ENCODE results near the gene HBD. TPM values are rescaled to one million over a fixed set of nuclear protein-coding genes. Genes with fewer than 3 reads are reported as not detected.
"Not testable (repeated sequence)": the region's sequence is repeated elsewhere in the genome, so short reads cannot be mapped to it uniquely, and the experiment has no call there.

The HBD gene
- total RNA-seq, 2 experiments from 2014 or later, result not detected

DNA sequence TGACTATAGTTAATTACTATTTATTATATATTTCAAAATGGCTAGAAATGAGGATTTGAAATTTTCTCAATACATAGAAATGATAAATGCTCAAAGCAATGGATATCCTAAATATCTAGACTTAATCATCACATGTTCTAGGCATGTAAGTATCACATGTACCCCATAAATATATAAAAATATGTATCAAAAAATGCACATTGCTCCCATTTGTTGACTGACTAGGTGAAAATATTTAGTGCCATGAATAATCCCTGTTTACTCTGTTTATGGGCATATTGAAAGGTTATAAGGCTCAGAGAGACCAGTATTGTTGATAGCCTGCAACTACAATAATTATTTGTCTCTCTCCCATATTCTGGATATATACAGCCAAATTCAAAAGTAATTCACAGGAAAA is 32.3 kb upstream of the HBD start:
- TF ChIP-seq, protein P1, sequence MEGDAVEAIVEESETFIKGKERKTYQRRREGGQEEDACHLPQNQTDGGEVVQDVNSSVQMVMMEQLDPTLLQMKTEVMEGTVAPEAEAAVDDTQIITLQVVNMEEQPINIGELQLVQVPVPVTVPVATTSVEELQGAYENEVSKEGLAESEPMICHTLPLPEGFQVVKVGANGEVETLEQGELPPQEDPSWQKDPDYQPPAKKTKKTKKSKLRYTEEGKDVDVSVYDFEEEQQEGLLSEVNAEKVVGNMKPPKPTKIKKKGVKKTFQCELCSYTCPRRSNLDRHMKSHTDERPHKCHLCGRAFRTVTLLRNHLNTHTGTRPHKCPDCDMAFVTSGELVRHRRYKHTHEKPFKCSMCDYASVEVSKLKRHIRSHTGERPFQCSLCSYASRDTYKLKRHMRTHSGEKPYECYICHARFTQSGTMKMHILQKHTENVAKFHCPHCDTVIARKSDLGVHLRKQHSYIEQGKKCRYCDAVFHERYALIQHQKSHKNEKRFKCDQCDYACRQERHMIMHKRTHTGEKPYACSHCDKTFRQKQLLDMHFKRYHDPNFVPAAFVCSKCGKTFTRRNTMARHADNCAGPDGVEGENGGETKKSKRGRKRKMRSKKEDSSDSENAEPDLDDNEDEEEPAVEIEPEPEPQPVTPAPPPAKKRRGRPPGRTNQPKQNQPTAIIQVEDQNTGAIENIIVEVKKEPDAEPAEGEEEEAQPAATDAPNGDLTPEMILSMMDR (IDR thresholded peaks at IDR 0.05), result no peak
- intact Hi-C loops (cut with micrococcal nuclease), result no loop called here
- Mint-ChIP-seq H3K9me3 (peaks cover 2% of the 10 kb centered on the region), H3K4me1 (ENCODE audit: low read depth) (no peaks in the 10 kb centered on the region), H3K27ac (no peak overlapping the region), H3K4me3 (no peak overlapping the region), H3K27me3 (peaks cover 3% of the 10 kb centered on the region), H3K36me3 (ENCODE audit: low read depth) (no peaks in the 10 kb centered on the region)
- POLR2A ChIA-PET, result no interaction called here
- ATAC-seq (no peak), DNase-seq (no peak)
- CTCF ChIA-PET, result no interaction called here

DNA sequence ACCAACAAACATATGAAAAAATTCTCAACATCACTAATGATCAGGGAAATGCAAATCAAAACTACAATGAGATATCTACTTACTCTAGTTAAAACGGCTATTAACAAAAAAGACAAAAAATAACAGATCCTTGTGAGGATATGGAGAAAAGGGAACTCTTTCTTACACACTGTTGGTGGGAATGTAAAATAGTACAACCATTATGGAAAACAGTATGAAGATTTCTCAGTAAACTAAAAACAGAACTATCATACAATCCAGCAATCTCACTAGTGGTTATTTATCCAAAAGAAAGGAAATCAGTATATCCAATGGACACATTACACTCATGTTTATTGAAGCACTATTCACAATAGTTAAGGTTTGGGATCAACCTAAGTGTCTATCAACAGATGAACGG is 31.5 kb upstream of the HBD start:
- peaks cover 2% of the 10 kb centered on the region for H3K9me3 Mint-ChIP-seq
- POLR2A ChIA-PET, result no interaction called here
- CTCF ChIA-PET, result no interaction called here
- ATAC-seq (no peak), DNase-seq (no peak)
- H3K27ac Mint-ChIP-seq, result no peak overlapping the region
- H3K36me3 Mint-ChIP-seq (ENCODE audit: low read depth), result no peaks in the 10 kb centered on the region
- no peaks in the 10 kb centered on the region for H3K4me1 Mint-ChIP-seq (ENCODE audit: low read depth)
- H3K4me3 Mint-ChIP-seq, result no peak overlapping the region
- H3K27me3 Mint-ChIP-seq, result peaks cover 3% of the 10 kb centered on the region
- TF ChIP-seq, protein P1 (IDR thresholded peaks at IDR 0.05), result no peak
- intact Hi-C loops (cut with micrococcal nuclease), result no loop called here

DNA sequence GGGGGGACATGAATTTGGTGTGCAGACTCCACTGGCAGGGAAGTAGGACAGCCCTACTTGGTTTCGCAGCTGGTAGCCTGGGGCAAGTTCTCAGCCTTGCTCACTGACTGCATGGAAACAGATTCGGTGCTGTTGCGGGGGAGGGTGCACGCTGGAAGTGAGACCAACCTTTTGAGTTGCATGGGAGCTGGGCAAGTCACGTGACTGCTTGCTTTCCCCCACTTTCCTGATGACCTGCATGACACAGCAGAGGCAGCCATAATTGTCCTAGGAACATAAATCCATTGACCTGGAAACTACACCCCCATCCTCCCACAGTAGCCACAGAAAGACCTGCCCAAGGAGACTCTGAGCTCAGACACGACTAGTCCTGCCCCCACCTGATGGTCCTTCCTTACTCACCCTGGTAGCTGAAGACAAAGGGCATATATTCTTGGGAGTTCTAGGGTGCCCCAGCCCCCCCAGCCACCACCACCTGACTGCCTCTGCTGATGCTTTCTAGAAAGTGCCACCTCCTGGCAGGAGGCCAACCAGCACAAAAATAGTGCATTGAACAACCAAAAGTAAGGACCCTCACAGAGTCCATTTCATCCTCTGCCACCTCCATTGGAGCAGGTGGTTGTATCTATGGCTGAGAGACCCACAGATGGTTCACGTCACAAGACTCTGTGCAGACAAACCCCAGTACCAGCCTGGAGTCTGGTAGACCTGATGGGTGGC is 24.4 kb upstream of the HBD start:
- intact Hi-C loops (cut with micrococcal nuclease), result no loop called here
- H3K36me3 Mint-ChIP-seq (ENCODE audit: low read depth), result no peaks in the 10 kb centered on the region
- no peak overlapping the region for H3K27ac Mint-ChIP-seq
- ChIA-PET CTCF (interaction anchor here (0.6 kb wide), 1 partner anchor 639 kb away, joined by 3 read pairs; no protein-coding TSS in a partner anchor), POLR2A (interaction anchor here (0.7 kb wide), 1 partner anchor 426 kb away, joined by 3 read pairs; no protein-coding TSS in a partner anchor)
- no peak overlapping the region for H3K4me3 Mint-ChIP-seq
- no peak for DNase-seq
- no peaks in the 10 kb centered on the region for H3K4me1 Mint-ChIP-seq (ENCODE audit: low read depth)
- peaks cover 5% of the 10 kb centered on the region for H3K27me3 Mint-ChIP-seq
- H3K9me3 Mint-ChIP-seq, result peaks cover 4% of the 10 kb centered on the region
- no peak for ATAC-seq
- TF ChIP-seq, protein P1 (IDR thresholded peaks at IDR 0.05), result no peak

DNA sequence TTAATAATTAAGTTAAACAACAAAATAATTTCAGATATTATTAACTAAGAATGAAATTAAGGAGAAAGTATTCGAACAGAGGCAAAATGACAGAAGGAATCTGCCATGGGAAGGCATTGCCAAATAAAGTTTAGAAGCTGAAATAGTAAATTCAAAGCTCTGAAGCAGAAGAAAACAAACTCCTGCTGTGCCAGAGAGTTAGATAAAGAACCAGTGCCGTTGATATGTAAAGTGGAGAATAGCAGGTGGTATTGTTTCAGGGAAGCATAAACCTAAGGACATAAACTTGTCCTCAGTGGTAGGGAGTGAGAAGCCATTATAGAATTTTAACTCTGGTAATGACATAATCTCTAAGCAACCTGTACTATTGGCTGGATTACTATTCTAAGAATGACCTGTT is 23.0 kb upstream of the HBD start:
- Mint-ChIP-seq H3K27me3 (peaks cover 2% of the 10 kb centered on the region), H3K9me3 (peaks cover 3% of the 10 kb centered on the region), H3K4me3 (no peak overlapping the region), H3K4me1 (ENCODE audit: low read depth) (no peaks in the 10 kb centered on the region), H3K36me3 (ENCODE audit: low read depth) (no peaks in the 10 kb centered on the region), H3K27ac (no peak overlapping the region)
- ATAC-seq (no peak), DNase-seq (no peak)
- TF ChIP-seq, protein P1 (IDR thresholded peaks at IDR 0.05), result no peak
- intact Hi-C loops (cut with micrococcal nuclease), result no loop called here
- CTCF ChIA-PET, result no interaction called here
- POLR2A ChIA-PET, result no interaction called here

DNA sequence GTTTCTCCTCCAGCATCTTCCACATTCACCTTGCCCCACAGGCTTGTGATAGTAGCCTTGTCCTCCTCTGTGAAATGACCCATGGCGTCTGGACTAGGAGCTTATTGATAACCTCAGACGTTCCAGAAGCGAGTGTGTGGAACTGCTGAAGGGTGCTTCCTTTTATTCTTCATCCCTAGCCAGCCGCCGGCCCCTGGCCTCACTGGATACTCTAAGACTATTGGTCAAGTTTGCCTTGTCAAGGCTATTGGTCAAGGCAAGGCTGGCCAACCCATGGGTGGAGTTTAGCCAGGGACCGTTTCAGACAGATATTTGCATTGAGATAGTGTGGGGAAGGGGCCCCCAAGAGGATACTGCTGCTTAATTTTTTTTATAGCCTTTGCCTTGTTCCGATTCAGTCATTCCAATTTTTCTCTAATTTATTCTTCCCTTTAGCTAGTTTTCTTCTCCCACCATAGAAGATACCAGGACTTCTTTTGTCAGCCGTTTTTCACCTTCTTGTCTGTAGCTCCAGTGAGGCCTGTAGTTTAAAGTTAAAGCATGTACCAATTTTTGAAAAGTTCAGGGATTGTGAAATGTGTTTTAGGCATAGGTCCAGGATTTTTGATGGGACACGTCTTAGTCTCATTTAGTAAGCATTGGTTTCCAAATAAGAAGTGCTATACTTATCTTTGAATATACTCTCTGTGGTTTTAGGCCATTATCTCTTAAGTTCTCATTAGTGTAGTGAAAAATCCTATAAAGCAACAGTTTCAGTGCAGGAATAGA is 20.5 kb upstream of the HBD start, which contains the start of gene HBG2:
HBG2 (minus strand) TSS at position 136 of the 768 bp plus-strand sequence; CDS start at position 83, 53 bp downstream.
- intact Hi-C loops (cut with micrococcal nuclease); POLR2A ChIA-PET; ATAC-seq; CTCF ChIA-PET; H3K4me3 Mint-ChIP-seq; H3K9me3 Mint-ChIP-seq; H3K27ac Mint-ChIP-seq; H3K36me3 Mint-ChIP-seq (ENCODE audit: low read depth); DNase-seq; H3K27me3 Mint-ChIP-seq; H3K4me1 Mint-ChIP-seq (ENCODE audit: low read depth): not testable (repeated sequence)

DNA sequence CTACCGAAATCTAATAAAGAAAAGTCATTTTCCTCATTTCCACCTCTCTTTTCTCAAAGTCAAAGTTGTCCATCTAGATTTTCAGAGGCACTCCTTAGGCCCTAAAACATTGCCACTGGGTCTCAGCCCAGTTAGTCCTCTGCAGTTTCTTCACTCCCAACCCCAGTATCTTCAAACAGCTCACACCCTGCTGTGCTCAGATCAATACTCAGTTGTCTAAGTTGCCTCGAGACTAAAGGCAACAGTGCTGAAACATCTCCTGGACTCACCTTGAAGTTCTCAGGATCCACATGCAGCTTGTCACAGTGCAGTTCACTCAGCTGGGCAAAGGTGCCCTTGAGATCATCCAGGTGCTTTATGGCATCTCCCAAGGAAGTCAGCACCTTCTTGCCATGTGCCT is 19.7 kb upstream of the HBD start:
- H3K9me3 Mint-ChIP-seq; DNase-seq; H3K27me3 Mint-ChIP-seq; ATAC-seq; H3K36me3 Mint-ChIP-seq (ENCODE audit: low read depth); H3K4me3 Mint-ChIP-seq; POLR2A ChIA-PET; H3K4me1 Mint-ChIP-seq (ENCODE audit: low read depth); CTCF ChIA-PET; intact Hi-C loops (cut with micrococcal nuclease); H3K27ac Mint-ChIP-seq: not testable (repeated sequence)

DNA sequence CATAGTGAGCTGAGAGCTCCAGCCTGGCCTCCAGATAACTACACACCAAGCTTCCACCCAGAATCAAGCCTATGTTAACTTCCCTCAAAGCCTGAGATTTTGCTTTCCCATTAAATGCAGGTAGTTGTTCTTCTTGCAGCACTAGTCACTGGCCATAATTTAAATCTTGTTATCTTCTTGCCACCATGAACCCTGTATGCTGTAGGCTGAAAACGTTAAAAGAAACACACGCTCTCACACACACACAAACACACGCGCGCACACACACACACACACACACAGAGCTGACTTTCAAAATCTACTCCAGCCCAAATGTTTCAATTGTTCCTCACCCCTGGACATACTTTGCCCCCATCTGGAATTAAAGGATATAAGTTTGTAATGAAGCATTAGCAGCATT is 19.2 kb upstream of the HBD start:
- H3K4me3 Mint-ChIP-seq; ATAC-seq; POLR2A ChIA-PET; intact Hi-C loops (cut with micrococcal nuclease); H3K9me3 Mint-ChIP-seq; DNase-seq; H3K27me3 Mint-ChIP-seq; H3K36me3 Mint-ChIP-seq (ENCODE audit: low read depth); CTCF ChIA-PET; H3K4me1 Mint-ChIP-seq (ENCODE audit: low read depth); H3K27ac Mint-ChIP-seq: not testable (repeated sequence)
